Measurements from ENCODE around the gene VSIG2.

Gene VSIG2

DNA sequence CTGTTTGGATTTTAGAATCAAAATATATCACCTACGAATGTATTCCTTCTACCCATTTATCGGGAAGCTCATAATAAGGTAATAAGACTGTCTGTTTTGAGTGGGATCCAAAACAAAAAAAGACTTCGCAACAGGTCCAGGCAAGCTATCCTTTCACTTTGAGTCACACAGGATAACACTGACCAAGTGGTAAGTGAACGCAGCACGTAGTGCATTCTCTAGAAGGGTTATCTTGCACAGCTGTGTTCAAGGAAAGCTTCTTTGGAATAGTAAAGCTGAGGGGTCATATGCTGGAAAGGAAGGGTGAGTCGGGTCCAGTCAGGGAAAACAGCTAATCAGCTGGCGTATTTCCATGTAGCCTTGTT lies 34.7 kb downstream of the VSIG2 start:
- TF ChIP-seq, protein P1, sequence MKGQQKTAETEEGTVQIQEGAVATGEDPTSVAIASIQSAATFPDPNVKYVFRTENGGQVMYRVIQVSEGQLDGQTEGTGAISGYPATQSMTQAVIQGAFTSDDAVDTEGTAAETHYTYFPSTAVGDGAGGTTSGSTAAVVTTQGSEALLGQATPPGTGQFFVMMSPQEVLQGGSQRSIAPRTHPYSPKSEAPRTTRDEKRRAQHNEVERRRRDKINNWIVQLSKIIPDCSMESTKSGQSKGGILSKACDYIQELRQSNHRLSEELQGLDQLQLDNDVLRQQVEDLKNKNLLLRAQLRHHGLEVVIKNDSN (IDR thresholded peaks at IDR 0.05) = no peak
- TF ChIP-seq EGR1 (IDR thresholded peaks at IDR 0.05) = no peak
- TF ChIP-seq, protein P2, sequence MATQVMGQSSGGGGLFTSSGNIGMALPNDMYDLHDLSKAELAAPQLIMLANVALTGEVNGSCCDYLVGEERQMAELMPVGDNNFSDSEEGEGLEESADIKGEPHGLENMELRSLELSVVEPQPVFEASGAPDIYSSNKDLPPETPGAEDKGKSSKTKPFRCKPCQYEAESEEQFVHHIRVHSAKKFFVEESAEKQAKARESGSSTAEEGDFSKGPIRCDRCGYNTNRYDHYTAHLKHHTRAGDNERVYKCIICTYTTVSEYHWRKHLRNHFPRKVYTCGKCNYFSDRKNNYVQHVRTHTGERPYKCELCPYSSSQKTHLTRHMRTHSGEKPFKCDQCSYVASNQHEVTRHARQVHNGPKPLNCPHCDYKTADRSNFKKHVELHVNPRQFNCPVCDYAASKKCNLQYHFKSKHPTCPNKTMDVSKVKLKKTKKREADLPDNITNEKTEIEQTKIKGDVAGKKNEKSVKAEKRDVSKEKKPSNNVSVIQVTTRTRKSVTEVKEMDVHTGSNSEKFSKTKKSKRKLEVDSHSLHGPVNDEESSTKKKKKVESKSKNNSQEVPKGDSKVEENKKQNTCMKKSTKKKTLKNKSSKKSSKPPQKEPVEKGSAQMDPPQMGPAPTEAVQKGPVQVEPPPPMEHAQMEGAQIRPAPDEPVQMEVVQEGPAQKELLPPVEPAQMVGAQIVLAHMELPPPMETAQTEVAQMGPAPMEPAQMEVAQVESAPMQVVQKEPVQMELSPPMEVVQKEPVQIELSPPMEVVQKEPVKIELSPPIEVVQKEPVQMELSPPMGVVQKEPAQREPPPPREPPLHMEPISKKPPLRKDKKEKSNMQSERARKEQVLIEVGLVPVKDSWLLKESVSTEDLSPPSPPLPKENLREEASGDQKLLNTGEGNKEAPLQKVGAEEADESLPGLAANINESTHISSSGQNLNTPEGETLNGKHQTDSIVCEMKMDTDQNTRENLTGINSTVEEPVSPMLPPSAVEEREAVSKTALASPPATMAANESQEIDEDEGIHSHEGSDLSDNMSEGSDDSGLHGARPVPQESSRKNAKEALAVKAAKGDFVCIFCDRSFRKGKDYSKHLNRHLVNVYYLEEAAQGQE (IDR thresholded peaks at IDR 0.05; ENCODE audit: low read depth) = no peak
- no peak for TF ChIP-seq RAD21 (IDR thresholded peaks at IDR 0.05; ENCODE audit: low read depth)
- no peak for TF ChIP-seq CEBPB (IDR thresholded peaks at IDR 0.05)
- no peak for TF ChIP-seq TAF1 (IDR thresholded peaks at IDR 0.05; ENCODE audit: low read depth)
- no peak for TF ChIP-seq YY1 (IDR thresholded peaks at IDR 0.05; ENCODE audit: low read depth)
- TF ChIP-seq TCF12 (IDR thresholded peaks at IDR 0.05; ENCODE audit: low read depth) = no peak
- no peak for TF ChIP-seq ZBTB7A (IDR thresholded peaks at IDR 0.05; ENCODE audit: low read depth)
- no peak for TF ChIP-seq TEAD4 (IDR thresholded peaks at IDR 0.05)
- TF ChIP-seq, protein P3, sequence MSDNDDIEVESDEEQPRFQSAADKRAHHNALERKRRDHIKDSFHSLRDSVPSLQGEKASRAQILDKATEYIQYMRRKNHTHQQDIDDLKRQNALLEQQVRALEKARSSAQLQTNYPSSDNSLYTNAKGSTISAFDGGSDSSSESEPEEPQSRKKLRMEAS (IDR thresholded peaks at IDR 0.05) = no peak
- TF ChIP-seq NFIC (IDR thresholded peaks at IDR 0.05) = no peak
- TF ChIP-seq EP300 (IDR thresholded peaks at IDR 0.05; ENCODE audit: borderline replicate concordance) = no peak
- no peak for TF ChIP-seq FOXM1 (IDR thresholded peaks at IDR 0.05; ENCODE audit: borderline replicate concordance, low read depth)
- TF ChIP-seq CREB1 (IDR thresholded peaks at IDR 0.05; ENCODE audit: low read depth) = no peak

DNA sequence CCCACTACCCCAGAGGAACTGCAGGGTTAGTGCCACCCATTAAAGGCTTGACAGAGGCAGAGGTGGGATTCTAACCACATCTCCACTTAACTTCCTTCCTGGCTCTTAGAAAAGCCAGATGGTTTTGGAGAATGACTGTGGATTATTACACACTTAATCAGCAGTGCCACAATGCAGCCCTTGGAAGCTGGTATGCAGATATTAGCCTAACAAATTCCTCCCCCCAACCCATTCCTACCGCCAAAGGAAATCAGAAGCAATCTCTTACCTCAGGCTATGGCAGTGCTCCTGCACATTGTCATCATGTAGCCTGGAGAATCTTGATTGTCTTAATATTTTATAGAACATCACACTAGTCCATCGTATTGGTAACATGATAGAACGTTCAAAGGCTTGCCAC lies 35.5 kb downstream of the VSIG2 start:
- TF ChIP-seq TAF1 (IDR thresholded peaks at IDR 0.05; ENCODE audit: low read depth) (no peak), NFIC (IDR thresholded peaks at IDR 0.05) (no peak), EP300 (IDR thresholded peaks at IDR 0.05; ENCODE audit: borderline replicate concordance) (no peak), TEAD4 (IDR thresholded peaks at IDR 0.05) (no peak), YY1 (IDR thresholded peaks at IDR 0.05; ENCODE audit: low read depth) (no peak)

DNA sequence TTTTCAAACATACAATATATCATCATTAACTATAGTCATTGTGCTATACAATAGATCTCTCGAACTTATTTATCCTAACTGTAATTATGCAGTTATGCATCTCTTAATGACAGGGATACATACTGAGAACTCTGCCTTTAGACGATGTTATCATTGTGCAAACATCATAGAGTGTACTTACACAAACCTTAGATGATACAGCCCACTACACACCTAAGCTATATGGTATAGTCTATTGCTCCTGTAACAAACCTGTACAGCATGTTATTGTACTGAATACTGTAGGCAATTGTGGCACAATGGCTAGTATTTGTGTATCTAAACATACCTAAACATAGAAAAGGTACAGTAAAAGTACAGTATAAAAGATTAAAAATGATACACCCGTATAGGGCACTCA lies 39.7 kb downstream of the VSIG2 start:
- TF ChIP-seq TCF12 (IDR thresholded peaks at IDR 0.05; ENCODE audit: low read depth) = no peak
- TF ChIP-seq, protein P1 (IDR thresholded peaks at IDR 0.05) = no peak
- no peak for TF ChIP-seq CEBPB (IDR thresholded peaks at IDR 0.05)
- TF ChIP-seq EGR1 (IDR thresholded peaks at IDR 0.05) = no peak
- TF ChIP-seq TAF1 (IDR thresholded peaks at IDR 0.05; ENCODE audit: low read depth) = no peak
- TF ChIP-seq, protein P2 (IDR thresholded peaks at IDR 0.05; ENCODE audit: low read depth) = no peak
- TF ChIP-seq YY1 (IDR thresholded peaks at IDR 0.05; ENCODE audit: low read depth) = no peak
- TF ChIP-seq ZBTB7A (IDR thresholded peaks at IDR 0.05; ENCODE audit: low read depth) = no peak

DNA sequence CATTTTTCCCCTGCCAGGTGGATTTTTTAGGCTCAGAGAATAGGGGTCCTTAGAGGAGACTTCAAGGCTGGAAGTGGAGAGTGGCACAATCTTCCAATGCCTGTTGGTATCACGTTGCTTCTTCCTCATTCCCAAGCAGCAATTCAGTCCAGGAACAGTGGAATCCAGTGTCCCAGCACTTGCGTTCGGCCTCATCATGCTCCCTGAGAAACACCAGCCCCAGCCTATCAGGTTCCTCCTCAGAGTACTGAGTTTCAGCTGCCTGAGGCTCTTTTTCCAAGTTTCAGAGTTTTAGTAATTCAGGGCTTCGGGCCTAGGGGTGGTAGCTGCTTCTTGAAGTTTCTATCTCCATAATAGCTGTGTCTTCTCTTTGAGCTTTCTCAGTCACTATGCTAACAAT lies 44.2 kb downstream of the VSIG2 start:
- TF ChIP-seq YY1 (IDR thresholded peaks at IDR 0.05; ENCODE audit: low read depth) = no peak
- TF ChIP-seq NFIC (IDR thresholded peaks at IDR 0.05) = no peak
- TF ChIP-seq, protein P1 (IDR thresholded peaks at IDR 0.05) = no peak
- TF ChIP-seq TAF1 (IDR thresholded peaks at IDR 0.05; ENCODE audit: low read depth) = no peak
- TF ChIP-seq ZBTB7A (IDR thresholded peaks at IDR 0.05; ENCODE audit: low read depth) = no peak
- TF ChIP-seq CREB1 (IDR thresholded peaks at IDR 0.05; ENCODE audit: low read depth) = no peak
- TF ChIP-seq FOXM1 (IDR thresholded peaks at IDR 0.05; ENCODE audit: borderline replicate concordance, low read depth) = no peak
- no peak for TF ChIP-seq EP300 (IDR thresholded peaks at IDR 0.05; ENCODE audit: borderline replicate concordance)
- TF ChIP-seq, protein P2 (IDR thresholded peaks at IDR 0.05; ENCODE audit: low read depth) = no peak
- TF ChIP-seq TEAD4 (IDR thresholded peaks at IDR 0.05) = no peak
- no peak for TF ChIP-seq TCF12 (IDR thresholded peaks at IDR 0.05; ENCODE audit: low read depth)
- no peak for TF ChIP-seq CEBPB (IDR thresholded peaks at IDR 0.05)
- no peak for TF ChIP-seq EGR1 (IDR thresholded peaks at IDR 0.05)
- TF ChIP-seq RAD21 (IDR thresholded peaks at IDR 0.05; ENCODE audit: low read depth) = no peak
- TF ChIP-seq, protein P3 (IDR thresholded peaks at IDR 0.05) = no peak

All from Ishikawa (cell line).